Spleen (tissue), 7 donors: Measurements from ENCODE around the gene CDYL2.

Experiments
- POLR2A ChIP-seq, 3 donors: fragments of 450-650 bp; IDR thresholded peaks; one replicate each; pipeline ENCODE4 v1.5.1; 2017; ENCODE audit warnings: antibody characterized with exemption in 3 of 3, mild to moderate bottlenecking in 1 of 3
- POLR2AphosphoS5 ChIP-seq, 3 donors: sonication (generic); formaldehyde crosslinking; IDR thresholded peaks; one replicate each; pipeline ENCODE4 v1.5.1; 2017; ENCODE audit warnings: antibody characterized with exemption in 3 of 3
- TF ChIP-seq, protein P1 (sequence below), 11 experiments: fragments of 200-600 bp in 7 of 11; fragments of 450-650 bp in 4 of 11; sonication (generic) in 4 of 11; IDR thresholded peaks in 8 of 11; conservative IDR thresholded peaks in 3 of 11; 1 replicate in 7 of 11; 2 replicates in 4 of 11; pipeline versions ENCODE4 v1.4.0 to v1.8.0; 2016 to 2021; ENCODE audit warnings: antibody characterized with exemption in 11 of 11, inconsistent platforms in 4 of 11, mild to moderate bottlenecking in 1 of 11
- donor health status: DM: no; HTN: no; CAD: no; lungs with moderate emphysema.
- donor health status: DM: no; HTN: no; CAD: no.
- donor health status: DM: no; HTN: no; CAD: no.

- TF ChIP-seq POLR2AphosphoS5 (IDR thresholded peaks at IDR 0.05) = no peak
- TF ChIP-seq, protein P1, sequence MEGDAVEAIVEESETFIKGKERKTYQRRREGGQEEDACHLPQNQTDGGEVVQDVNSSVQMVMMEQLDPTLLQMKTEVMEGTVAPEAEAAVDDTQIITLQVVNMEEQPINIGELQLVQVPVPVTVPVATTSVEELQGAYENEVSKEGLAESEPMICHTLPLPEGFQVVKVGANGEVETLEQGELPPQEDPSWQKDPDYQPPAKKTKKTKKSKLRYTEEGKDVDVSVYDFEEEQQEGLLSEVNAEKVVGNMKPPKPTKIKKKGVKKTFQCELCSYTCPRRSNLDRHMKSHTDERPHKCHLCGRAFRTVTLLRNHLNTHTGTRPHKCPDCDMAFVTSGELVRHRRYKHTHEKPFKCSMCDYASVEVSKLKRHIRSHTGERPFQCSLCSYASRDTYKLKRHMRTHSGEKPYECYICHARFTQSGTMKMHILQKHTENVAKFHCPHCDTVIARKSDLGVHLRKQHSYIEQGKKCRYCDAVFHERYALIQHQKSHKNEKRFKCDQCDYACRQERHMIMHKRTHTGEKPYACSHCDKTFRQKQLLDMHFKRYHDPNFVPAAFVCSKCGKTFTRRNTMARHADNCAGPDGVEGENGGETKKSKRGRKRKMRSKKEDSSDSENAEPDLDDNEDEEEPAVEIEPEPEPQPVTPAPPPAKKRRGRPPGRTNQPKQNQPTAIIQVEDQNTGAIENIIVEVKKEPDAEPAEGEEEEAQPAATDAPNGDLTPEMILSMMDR (IDR thresholded peaks at IDR 0.05 in 8 of 11, conservative IDR thresholded peaks at IDR 0.05 in 3 of 11) = no peak
- no peak for TF ChIP-seq POLR2A (IDR thresholded peaks at IDR 0.05)
These were observed 204.9 kb downstream of the CDYL2 start for GRCh38 chr16:80599466-80599865.
